H9 (cell line): ENCODE data around the gene TIAM1. TPM values are rescaled to one million over a fixed set of nuclear protein-coding genes. Genes with fewer than 3 reads are reported as not detected.

Experiments used
- DNase-seq: peaks from one replicate; pipeline ENCODE4 v3.0.0-alpha.2; 2017
- H2AFZ ChIP-seq: one replicate; pipeline ENCODE4 v1.6.1; 2013; ENCODE audit warnings: mild to moderate bottlenecking, low read length, control low read depth, moderate library complexity
- H2AK5ac ChIP-seq: 2 replicates; pipeline ENCODE4 v1.6.1; 2013; ENCODE audit warnings: low read length, control low read depth, mixed read lengths; ENCODE audit not compliant: insufficient read length
- H2BK120ac ChIP-seq: one replicate; pipeline ENCODE4 v1.6.1; 2013; ENCODE audit warnings: low read depth, mild to moderate bottlenecking, low read length, control low read depth, inconsistent platforms; ENCODE audit not compliant: poor library complexity, severe bottlenecking
- H2BK12ac ChIP-seq: 2 replicates; pipeline ENCODE4 v1.6.1; 2013; ENCODE audit warnings: low read length, control low read depth, mixed read lengths, low read depth; ENCODE audit not compliant: insufficient read length
- H2BK15ac ChIP-seq: 2 replicates; pipeline ENCODE4 v1.6.1; 2013; ENCODE audit warnings: low read depth, low read length, control low read depth
- H2BK20ac ChIP-seq: one replicate; pipeline ENCODE4 v1.6.1; 2013; ENCODE audit warnings: low read depth, mild to moderate bottlenecking, low read length, control low read depth, inconsistent platforms; ENCODE audit not compliant: poor library complexity, severe bottlenecking
- H2BK5ac ChIP-seq: 2 replicates; pipeline ENCODE4 v1.6.1; 2013; ENCODE audit warnings: low read length, control low read depth, mixed read lengths; ENCODE audit not compliant: insufficient read length
- H3K14ac ChIP-seq: 2 replicates; pipeline ENCODE4 v1.6.1; 2013; ENCODE audit warnings: low read length, control low read depth; ENCODE audit not compliant: insufficient read depth
- H3K18ac ChIP-seq: 2 replicates; pipeline ENCODE4 v1.6.1; 2013; ENCODE audit warnings: low read depth, mild to moderate bottlenecking, mixed read lengths, low read length, control low read depth; ENCODE audit not compliant: insufficient read length
- H3K23ac ChIP-seq: 2 replicates; pipeline ENCODE4 v1.6.1; 2013; ENCODE audit warnings: low read length, control low read depth, mixed read lengths, low read depth; ENCODE audit not compliant: insufficient read length
- H3K23me2 ChIP-seq: 2 replicates; pipeline ENCODE4 v1.6.1; 2013; ENCODE audit warnings: low read depth, mild to moderate bottlenecking, mixed read lengths, low read length, control low read depth; ENCODE audit not compliant: insufficient read length, poor library complexity, severe bottlenecking
- H3K27ac ChIP-seq: 2 replicates; pipeline ENCODE4 v1.5.1; 2013; ENCODE audit warnings: low read length, control low read depth, mixed read lengths, low read depth; ENCODE audit not compliant: insufficient read length
- H3K27me3 ChIP-seq: 2 replicates; pipeline ENCODE4 v1.6.1; 2013; ENCODE audit warnings: low read length, control low read depth, inconsistent platforms; ENCODE audit not compliant: insufficient read depth
- H3K4ac ChIP-seq: 2 replicates; pipeline ENCODE4 v1.6.1; 2013; ENCODE audit warnings: low read depth, mild to moderate bottlenecking, control low read depth, inconsistent platforms, low read length, moderate library complexity
- H3K4me1 ChIP-seq: 2 replicates; pipeline ENCODE4 v1.6.1; 2013; ENCODE audit warnings: low read length, control low read depth, inconsistent platforms; ENCODE audit not compliant: insufficient read depth
- H3K4me2 ChIP-seq: 2 replicates; pipeline ENCODE4 v1.6.1; 2013; ENCODE audit warnings: low read length, control low read depth, mixed read lengths; ENCODE audit not compliant: insufficient read length, insufficient read depth
- H3K56ac ChIP-seq: 2 replicates; pipeline ENCODE4 v1.6.1; 2013; ENCODE audit warnings: low read depth, mild to moderate bottlenecking, mixed read lengths, low read length, control low read depth; ENCODE audit not compliant: insufficient read length
- H3K79me1 ChIP-seq: 2 replicates; pipeline ENCODE4 v1.6.1; 2013; ENCODE audit warnings: low read depth, mild to moderate bottlenecking, moderate library complexity, low read length, control low read depth, inconsistent platforms; ENCODE audit not compliant: insufficient read depth, poor library complexity, severe bottlenecking
- H3K79me2 ChIP-seq: 2 replicates; pipeline ENCODE4 v1.6.1; 2013; ENCODE audit warnings: low read length, control low read depth, inconsistent platforms; ENCODE audit not compliant: insufficient read depth
- H3K9ac ChIP-seq: 2 replicates; pipeline ENCODE4 v1.6.1; 2013; ENCODE audit warnings: low read length, control low read depth, mixed read lengths; ENCODE audit not compliant: insufficient read length; ENCODE audit errors: extremely low read depth
- H3K9me3 ChIP-seq: one replicate; pipeline ENCODE4 v1.6.1; 2013; ENCODE audit warnings: low read depth, low read length, inconsistent platforms; ENCODE audit not compliant: control insufficient read depth
- H3T11ph ChIP-seq: one replicate; pipeline ENCODE4 v1.6.1; 2013; ENCODE audit warnings: mild to moderate bottlenecking, low read length, control low read depth, inconsistent platforms
- H4K20me1 ChIP-seq: one replicate; pipeline ENCODE4 v1.6.1; 2013; ENCODE audit not compliant: control insufficient read depth, insufficient read length, insufficient read depth
- H4K5ac ChIP-seq: 2 replicates; pipeline ENCODE4 v1.6.1; 2013; ENCODE audit warnings: low read depth, mild to moderate bottlenecking, mixed read lengths, low read length, control low read depth; ENCODE audit not compliant: insufficient read length
- H4K8ac ChIP-seq: replicated peaks from 2 replicates; pipeline ENCODE4 v1.6.1; 2013; ENCODE audit warnings: low read length, control low read depth, mixed read lengths, low read depth; ENCODE audit not compliant: insufficient read length
- H4K91ac ChIP-seq: 2 replicates; pipeline ENCODE4 v1.6.1; 2013; ENCODE audit warnings: low read depth, mild to moderate bottlenecking, moderate library complexity, mixed read lengths, low read length, control low read depth; ENCODE audit not compliant: insufficient read length
- H3K27ac Mint-ChIP-seq, 3 experiments: 2 replicates in 2 of 3; 3 replicates in 1 of 3; pipeline ENCODE4 v1.8.0; 2020 to 2021; ENCODE audit warnings: mixed read lengths in 3 of 3, mild to moderate bottlenecking in 1 of 3, moderate library complexity in 1 of 3
- H3K27me3 Mint-ChIP-seq: 2 replicates; pipeline ENCODE4 v1.8.0; 2021; ENCODE audit warnings: low read depth, mild to moderate bottlenecking, moderate library complexity, mixed read lengths
- H3K36me3 Mint-ChIP-seq, 3 experiments: 2 replicates in 2 of 3; 3 replicates in 1 of 3; pipeline ENCODE4 v1.8.0; 2020 to 2021; ENCODE audit warnings: low read depth in 3 of 3, mixed read lengths in 3 of 3; ENCODE audit not compliant: insufficient read depth in 1 of 3
- H3K4me1 Mint-ChIP-seq, 2 experiments: 2 replicates each; pipeline ENCODE4 v1.8.0; 2020; ENCODE audit warnings: mixed read lengths in 2 of 2
- H3K4me3 Mint-ChIP-seq, 2 experiments: 2 replicates in 1 of 2; 3 replicates in 1 of 2; pipeline ENCODE4 v1.8.0; 2020 to 2021; ENCODE audit warnings: mild to moderate bottlenecking in 2 of 2, mixed read lengths in 2 of 2, moderate library complexity in 1 of 2
- H3K9me3 Mint-ChIP-seq, 2 experiments: 2 replicates in 1 of 2; 3 replicates in 1 of 2; pipeline ENCODE4 v1.8.0; 2020; ENCODE audit warnings: mild to moderate bottlenecking in 2 of 2, mixed read lengths in 2 of 2, moderate library complexity in 1 of 2
- WGBS: extraction: QIAGEN DNeasy Blood & Tissue Kit; methylation state at CpG from one replicate; pipeline ENCODE4 v1.1.7; 2013; ENCODE audit warnings: missing lambda C conversion rate, low lambda C conversion rate, mixed read lengths; ENCODE audit not compliant: insufficient read length; ENCODE audit errors: extremely low coverage; 5-methylcytosine and 5-hydroxymethylcytosine counted together
- total RNA-seq: library from RNA; stranded (reverse); gene quantifications from 2 replicates; pipeline ENCODE4 v1.2.1, GENCODE V29; 2021
- TF ChIP-seq, protein P1 (sequence below): fragments of 200-600 bp; sonication (generic); conservative IDR thresholded peaks from 3 replicates; pipeline ENCODE4 v1.8.0; 2021; ENCODE audit warnings: antibody characterized with exemption, mild to moderate bottlenecking

Gene TIAM1
- total RNA-seq, 1 experiment from 2014 or later: 23.1 TPM

DNA sequence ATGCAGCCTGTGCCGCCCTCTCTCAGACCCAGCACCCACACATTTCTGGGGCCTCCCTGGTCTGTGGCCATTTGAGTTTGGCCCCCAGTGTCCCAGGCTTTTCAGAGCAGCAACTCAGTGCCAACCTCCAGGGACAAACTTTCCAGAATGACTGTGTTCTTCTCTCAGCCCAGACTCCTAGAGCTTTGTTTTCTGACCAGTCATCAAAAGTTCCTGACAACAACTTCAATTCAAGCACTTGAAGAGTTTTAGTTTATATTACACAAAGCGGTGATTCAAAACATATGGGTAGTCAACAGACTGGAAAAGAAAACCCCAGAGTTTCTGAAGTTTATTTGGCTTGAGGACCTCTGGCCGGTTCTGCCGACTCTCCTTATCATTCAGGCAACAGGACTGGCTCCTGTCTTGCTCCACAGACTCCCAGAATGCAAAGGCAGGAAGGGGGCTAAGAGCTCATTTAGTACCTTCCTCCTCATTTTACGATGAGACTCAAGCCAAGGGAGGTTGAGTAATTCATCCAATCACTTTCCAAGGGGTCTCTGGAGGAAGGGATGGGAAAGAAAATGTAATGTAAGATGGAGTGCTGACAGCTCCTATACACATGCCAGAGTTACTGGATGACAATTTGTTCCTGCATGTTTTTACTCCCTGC lies 27.0 kb upstream of the TIAM1 start:
- no peaks in the 10 kb centered on the region for H3K9me3 ChIP-seq
- H3K56ac ChIP-seq: no peak overlapping the region
- H3K27ac ChIP-seq: no peak overlapping the region
- no peak overlapping the region for H4K5ac ChIP-seq
- Mint-ChIP-seq H3K9me3 (no peaks in the 10 kb centered on the region), H3K4me1 (peaks cover 13 to 14% of the 10 kb centered on the region in 2 experiments), H3K27me3 (no peaks in the 10 kb centered on the region; the same call in 1 of the 2 replicates), H3K36me3 (no peaks in the 10 kb centered on the region), H3K4me3 (no peak overlapping the region), H3K27ac (no peak overlapping the region)
- no peak for DNase-seq
- no peak overlapping the region for H2BK5ac ChIP-seq
- H3K18ac ChIP-seq: no peak overlapping the region
- no peaks in the 10 kb centered on the region for H3K79me2 ChIP-seq
- TF ChIP-seq, protein P1, sequence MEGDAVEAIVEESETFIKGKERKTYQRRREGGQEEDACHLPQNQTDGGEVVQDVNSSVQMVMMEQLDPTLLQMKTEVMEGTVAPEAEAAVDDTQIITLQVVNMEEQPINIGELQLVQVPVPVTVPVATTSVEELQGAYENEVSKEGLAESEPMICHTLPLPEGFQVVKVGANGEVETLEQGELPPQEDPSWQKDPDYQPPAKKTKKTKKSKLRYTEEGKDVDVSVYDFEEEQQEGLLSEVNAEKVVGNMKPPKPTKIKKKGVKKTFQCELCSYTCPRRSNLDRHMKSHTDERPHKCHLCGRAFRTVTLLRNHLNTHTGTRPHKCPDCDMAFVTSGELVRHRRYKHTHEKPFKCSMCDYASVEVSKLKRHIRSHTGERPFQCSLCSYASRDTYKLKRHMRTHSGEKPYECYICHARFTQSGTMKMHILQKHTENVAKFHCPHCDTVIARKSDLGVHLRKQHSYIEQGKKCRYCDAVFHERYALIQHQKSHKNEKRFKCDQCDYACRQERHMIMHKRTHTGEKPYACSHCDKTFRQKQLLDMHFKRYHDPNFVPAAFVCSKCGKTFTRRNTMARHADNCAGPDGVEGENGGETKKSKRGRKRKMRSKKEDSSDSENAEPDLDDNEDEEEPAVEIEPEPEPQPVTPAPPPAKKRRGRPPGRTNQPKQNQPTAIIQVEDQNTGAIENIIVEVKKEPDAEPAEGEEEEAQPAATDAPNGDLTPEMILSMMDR: no peak
- H3K4me1 ChIP-seq: no peaks in the 10 kb centered on the region; the same call in 1 of the 2 replicates
- H3K23ac ChIP-seq: no peak overlapping the region
- H2AFZ ChIP-seq: no peak overlapping the region
- no peak overlapping the region for H2BK12ac ChIP-seq
- H3K14ac ChIP-seq: no peak overlapping the region
- no peak overlapping the region for H3K4me2 ChIP-seq
- no peak overlapping the region for H2BK120ac ChIP-seq
- no peaks in the 10 kb centered on the region for H4K20me1 ChIP-seq
- WGBS: no CpG with 5 or more reads among the region's 5 CpGs
- H4K91ac ChIP-seq: no peak overlapping the region
- no peaks in the 10 kb centered on the region for H3K23me2 ChIP-seq
- H2BK15ac ChIP-seq: no peak overlapping the region
- no peak overlapping the region for H3T11ph ChIP-seq
- no peak overlapping the region for H2AK5ac ChIP-seq
- no peaks in the 10 kb centered on the region for H3K79me1 ChIP-seq
- H3K27me3 ChIP-seq: no peaks in the 10 kb centered on the region
- no peak overlapping the region for H4K8ac ChIP-seq
- no peak overlapping the region for H3K4ac ChIP-seq
- no peak overlapping the region for H3K9ac ChIP-seq
- no peak overlapping the region for H2BK20ac ChIP-seq
